Testis (tissue), 2 donors: Measurements from ENCODE around the gene ARHGAP26.

Experiments
- POLR2A ChIP-seq: fragments of 450-650 bp; IDR thresholded peaks from one replicate; pipeline ENCODE4 v1.6.1; 2017; ENCODE audit warnings: antibody characterized with exemption, mild to moderate bottlenecking, moderate library complexity
- TF ChIP-seq, protein P1 (sequence below), 3 experiments: fragments of 450-650 bp in 2 of 3; fragments of 200-600 bp in 1 of 3; sonication (generic) in 1 of 3; IDR thresholded peaks; one replicate each; pipeline ENCODE4 v1.5.1; 2016 to 2019; ENCODE audit warnings: antibody characterized with exemption in 3 of 3, mild to moderate bottlenecking in 2 of 3, moderate library complexity in 1 of 3

DNA sequence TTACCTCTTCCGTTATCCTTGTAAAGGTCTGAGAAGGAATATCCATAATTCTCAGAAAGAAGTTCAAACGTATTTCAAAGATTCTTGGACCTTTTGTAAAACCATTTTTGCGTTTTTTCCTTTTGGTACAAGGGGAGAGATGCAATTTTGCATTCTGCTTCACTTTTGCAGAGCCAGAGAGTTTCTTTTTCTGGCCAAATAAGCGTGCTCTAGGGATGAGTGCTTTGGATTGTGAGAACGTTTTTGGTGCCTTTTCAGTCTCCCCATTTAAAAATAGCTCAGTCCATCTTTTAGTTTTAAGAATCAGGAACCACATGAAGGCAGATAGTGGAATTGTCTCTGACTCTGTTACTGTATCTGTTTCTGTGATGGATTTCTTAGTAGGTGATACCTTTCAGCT lies 1.5 kb downstream of the ARHGAP26 start:
- TF ChIP-seq, protein P1, sequence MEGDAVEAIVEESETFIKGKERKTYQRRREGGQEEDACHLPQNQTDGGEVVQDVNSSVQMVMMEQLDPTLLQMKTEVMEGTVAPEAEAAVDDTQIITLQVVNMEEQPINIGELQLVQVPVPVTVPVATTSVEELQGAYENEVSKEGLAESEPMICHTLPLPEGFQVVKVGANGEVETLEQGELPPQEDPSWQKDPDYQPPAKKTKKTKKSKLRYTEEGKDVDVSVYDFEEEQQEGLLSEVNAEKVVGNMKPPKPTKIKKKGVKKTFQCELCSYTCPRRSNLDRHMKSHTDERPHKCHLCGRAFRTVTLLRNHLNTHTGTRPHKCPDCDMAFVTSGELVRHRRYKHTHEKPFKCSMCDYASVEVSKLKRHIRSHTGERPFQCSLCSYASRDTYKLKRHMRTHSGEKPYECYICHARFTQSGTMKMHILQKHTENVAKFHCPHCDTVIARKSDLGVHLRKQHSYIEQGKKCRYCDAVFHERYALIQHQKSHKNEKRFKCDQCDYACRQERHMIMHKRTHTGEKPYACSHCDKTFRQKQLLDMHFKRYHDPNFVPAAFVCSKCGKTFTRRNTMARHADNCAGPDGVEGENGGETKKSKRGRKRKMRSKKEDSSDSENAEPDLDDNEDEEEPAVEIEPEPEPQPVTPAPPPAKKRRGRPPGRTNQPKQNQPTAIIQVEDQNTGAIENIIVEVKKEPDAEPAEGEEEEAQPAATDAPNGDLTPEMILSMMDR (IDR thresholded peaks at IDR 0.05), result no peak
- TF ChIP-seq POLR2A, result no peak
